ENCODE measurements around the gene SFRP2.
A peak's percentile ranks its signal among the peaks of the same experiment; 100 is the strongest.

Gene SFRP2

DNA sequence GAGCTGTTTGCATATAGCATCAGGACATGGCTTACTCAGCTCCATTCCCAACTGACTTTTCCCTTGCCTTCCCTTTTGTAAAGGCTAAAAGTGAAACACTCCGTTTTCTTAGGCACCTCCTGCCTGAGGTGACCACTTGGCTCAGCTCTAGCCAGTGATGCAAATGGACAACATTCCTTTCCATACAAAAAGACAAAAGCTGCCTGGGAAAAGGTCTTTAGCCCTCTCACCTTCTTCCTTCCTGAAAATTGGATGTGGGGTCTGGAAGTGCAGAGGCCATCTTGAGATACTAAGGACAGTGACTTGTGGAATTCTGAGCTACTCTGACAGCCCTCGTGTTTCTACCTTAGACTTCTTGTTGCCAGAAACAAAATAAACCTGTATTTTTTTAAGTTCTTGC, 27.7 kb upstream of the SFRP2 start:
- no peak overlapping the region for H3K4me3 ChIP-seq (ENCODE audit: low read length)

GRCh38 chr4:153814789-153815188, 25.9 kb upstream of the SFRP2 start:
- H3K4me3 ChIP-seq (ENCODE audit: low read length), result no peak overlapping the region
- H3K27ac ChIP-seq (ENCODE audit: low read depth, low read length), result no peak overlapping the region
- H3K27me3 ChIP-seq (ENCODE audit: control insufficient read depth, insufficient read depth, low read length), result no peaks in the 10 kb centered on the region
- H3K9ac ChIP-seq (ENCODE audit: low read length), result no peak overlapping the region
- no peaks in the 10 kb centered on the region for H3K4me1 ChIP-seq (ENCODE audit: control insufficient read depth, insufficient read depth, low read length)
- no peaks in the 10 kb centered on the region for H3K36me3 ChIP-seq (ENCODE audit: control insufficient read depth, insufficient read depth, low read length)

More for the DNA sequence above, 27.7 kb upstream of the SFRP2 start:
- Histone ChIP-seq H3K4me1 (ENCODE audit: control insufficient read depth, insufficient read depth, low read length) (no peaks in the 10 kb centered on the region), H3K36me3 (ENCODE audit: control insufficient read depth, insufficient read depth, low read length) (no peaks in the 10 kb centered on the region), H3K27me3 (ENCODE audit: control insufficient read depth, insufficient read depth, low read length) (no peaks in the 10 kb centered on the region), H3K27ac (ENCODE audit: low read depth, low read length) (no peak overlapping the region), H3K9ac (ENCODE audit: low read length) (no peak overlapping the region)

DNA sequence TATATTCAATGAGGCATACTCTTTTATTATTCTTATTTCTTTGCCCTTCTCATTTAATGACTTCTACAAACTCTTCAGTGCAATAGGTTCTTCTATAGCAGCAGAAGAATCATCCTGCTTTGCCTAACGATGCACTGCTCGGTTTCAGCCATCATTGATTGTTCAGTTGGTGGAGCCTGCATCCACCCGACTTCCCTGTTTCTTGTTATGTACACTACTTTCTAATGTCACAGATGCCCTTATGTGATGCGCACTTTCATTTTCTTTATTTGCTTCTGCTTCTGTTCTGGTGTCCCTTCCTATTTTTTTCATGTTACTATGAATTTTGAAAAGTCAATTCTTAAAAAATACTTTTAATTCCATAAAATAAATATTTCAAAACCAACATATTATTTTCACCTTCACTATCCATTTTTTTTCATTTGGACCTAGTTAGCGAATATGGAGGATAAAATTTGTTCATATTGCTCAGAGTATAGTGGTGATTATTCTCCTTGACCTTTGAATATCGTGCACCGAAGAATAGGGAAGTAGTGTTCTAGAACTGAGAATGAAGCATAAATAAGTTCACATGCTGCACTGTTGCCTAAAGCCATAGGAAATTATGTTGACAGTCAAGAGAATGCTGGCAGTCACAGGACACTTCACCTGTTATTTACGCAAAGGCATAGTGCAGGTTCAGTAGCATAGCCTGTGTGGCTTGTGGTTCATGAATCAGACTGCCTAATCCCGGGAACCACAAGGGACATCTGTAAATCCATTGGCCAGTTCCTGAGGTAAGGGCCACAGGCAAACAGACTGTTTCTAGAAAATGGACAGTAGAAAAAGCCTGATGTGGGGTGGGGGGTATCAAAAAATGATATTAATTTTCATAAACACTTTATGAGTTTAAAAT, 21.3 kb upstream of the SFRP2 start:
- Histone ChIP-seq H3K27me3 (ENCODE audit: control insufficient read depth, insufficient read depth, low read length) (no peaks in the 10 kb centered on the region), H3K36me3 (ENCODE audit: control insufficient read depth, insufficient read depth, low read length) (no peaks in the 10 kb centered on the region), H3K4me3 (ENCODE audit: low read length) (no peak overlapping the region), H3K4me1 (ENCODE audit: control insufficient read depth, insufficient read depth, low read length) (no peaks in the 10 kb centered on the region), H3K27ac (ENCODE audit: low read depth, low read length) (no peak overlapping the region), H3K9ac (ENCODE audit: low read length) (no peak overlapping the region)

DNA sequence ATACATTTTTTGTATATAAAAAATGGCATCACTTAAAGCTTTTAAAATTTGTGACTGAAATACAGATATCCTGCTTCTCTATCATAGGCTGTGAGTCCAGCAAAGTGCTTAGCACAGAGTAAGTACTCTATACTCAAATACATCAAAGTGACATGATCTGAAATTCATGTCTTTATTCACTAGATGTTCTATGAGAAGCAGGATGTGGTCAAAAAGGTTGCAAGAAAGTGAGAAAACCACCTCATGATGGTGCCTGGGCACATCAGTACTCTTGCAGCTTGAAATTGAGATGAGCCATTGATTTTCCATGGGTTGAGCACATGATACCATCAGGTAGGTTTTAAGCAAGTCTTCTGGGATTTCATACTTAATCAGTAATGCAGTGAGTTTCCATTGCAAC, 20.4 kb upstream of the SFRP2 start:
- Histone ChIP-seq H3K27ac (ENCODE audit: low read depth, low read length) (no peak overlapping the region), H3K4me1 (ENCODE audit: control insufficient read depth, insufficient read depth, low read length) (no peaks in the 10 kb centered on the region), H3K9ac (ENCODE audit: low read length) (no peak overlapping the region), H3K4me3 (ENCODE audit: low read length) (no peak overlapping the region), H3K36me3 (ENCODE audit: control insufficient read depth, insufficient read depth, low read length) (no peaks in the 10 kb centered on the region), H3K27me3 (ENCODE audit: control insufficient read depth, insufficient read depth, low read length) (no peaks in the 10 kb centered on the region)

- H3K4me1 ChIP-seq (ENCODE audit: control insufficient read depth, insufficient read depth, low read length), result no peaks in the 10 kb centered on the region
- H3K4me3 ChIP-seq (ENCODE audit: low read length), result no peak overlapping the region
- H3K9ac ChIP-seq (ENCODE audit: low read length), result no peak overlapping the region
- H3K27me3 ChIP-seq (ENCODE audit: control insufficient read depth, insufficient read depth, low read length), result no peaks in the 10 kb centered on the region
- H3K27ac ChIP-seq (ENCODE audit: low read depth, low read length), result no peak overlapping the region
- no peaks in the 10 kb centered on the region for H3K36me3 ChIP-seq (ENCODE audit: control insufficient read depth, insufficient read depth, low read length)
Measured at GRCh38 chr4:153808175-153808574, 19.3 kb upstream of the SFRP2 start.

GRCh38 chr4:153806073-153806472, 17.2 kb upstream of the SFRP2 start:
- H3K27ac ChIP-seq (ENCODE audit: low read depth, low read length), result no peak overlapping the region
- no peak overlapping the region for H3K4me3 ChIP-seq (ENCODE audit: low read length)
- H3K36me3 ChIP-seq (ENCODE audit: control insufficient read depth, insufficient read depth, low read length), result no peaks in the 10 kb centered on the region
- H3K27me3 ChIP-seq (ENCODE audit: control insufficient read depth, insufficient read depth, low read length), result no peaks in the 10 kb centered on the region
- H3K4me1 ChIP-seq (ENCODE audit: control insufficient read depth, insufficient read depth, low read length), result no peaks in the 10 kb centered on the region
- H3K9ac ChIP-seq (ENCODE audit: low read length), result no peak overlapping the region

DNA sequence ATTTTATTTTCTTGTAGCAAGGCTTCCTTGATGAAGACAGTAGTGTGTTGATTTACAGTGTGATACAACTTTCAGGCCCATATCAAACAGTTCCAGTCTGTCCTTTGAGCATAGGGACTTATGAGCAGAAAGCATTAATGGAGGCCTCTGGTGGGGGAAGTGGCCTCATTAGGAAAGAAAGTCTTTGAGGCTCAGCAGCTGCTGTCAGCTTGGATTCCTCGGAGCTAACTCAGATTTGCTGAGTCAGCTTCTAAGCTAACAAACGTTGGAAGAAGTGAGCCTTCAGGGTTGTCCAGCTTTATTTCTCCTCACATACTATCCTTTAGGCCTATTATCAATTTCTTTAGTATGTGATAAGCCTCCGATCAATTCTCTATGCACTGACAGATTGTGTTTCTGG, 15.8 kb upstream of the SFRP2 start:
- no peak overlapping the region for H3K27ac ChIP-seq (ENCODE audit: low read depth, low read length)
- no peaks in the 10 kb centered on the region for H3K27me3 ChIP-seq (ENCODE audit: control insufficient read depth, insufficient read depth, low read length)
- H3K4me1 ChIP-seq (ENCODE audit: control insufficient read depth, insufficient read depth, low read length), result no peaks in the 10 kb centered on the region
- H3K9ac ChIP-seq (ENCODE audit: low read length), result no peak overlapping the region
- no peaks in the 10 kb centered on the region for H3K36me3 ChIP-seq (ENCODE audit: control insufficient read depth, insufficient read depth, low read length)
- H3K4me3 ChIP-seq (ENCODE audit: low read length), result no peak overlapping the region

DNA sequence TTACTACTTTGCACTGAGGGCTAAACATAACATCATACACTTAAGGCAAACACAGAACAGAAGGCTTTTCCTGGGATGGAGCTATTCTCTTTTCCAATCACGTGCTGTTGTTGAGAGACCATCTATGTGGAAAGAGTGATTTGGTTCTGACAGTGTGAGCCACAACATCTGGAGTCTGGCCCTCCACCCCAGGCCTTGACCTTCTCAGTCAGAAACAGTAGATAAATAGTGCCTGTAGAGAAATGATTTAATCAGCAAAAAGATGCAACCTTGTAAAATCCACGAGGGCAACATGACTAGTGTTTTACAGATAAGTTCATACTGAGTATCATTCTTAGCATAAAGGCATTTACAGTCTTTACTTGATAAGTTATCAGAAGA, 10.8 kb upstream of the SFRP2 start:
- Histone ChIP-seq H3K27ac (ENCODE audit: low read depth, low read length) (no peak overlapping the region), H3K27me3 (ENCODE audit: control insufficient read depth, insufficient read depth, low read length) (no peaks in the 10 kb centered on the region)

GRCh38 chr4:153798901-153799693, 10.2 kb upstream of the SFRP2 start:
- no peak overlapping the region for H3K9ac ChIP-seq (ENCODE audit: low read length)
- no peaks in the 10 kb centered on the region for H3K27me3 ChIP-seq (ENCODE audit: control insufficient read depth, insufficient read depth, low read length)
- no peaks in the 10 kb centered on the region for H3K4me1 ChIP-seq (ENCODE audit: control insufficient read depth, insufficient read depth, low read length)
- H3K4me3 ChIP-seq (ENCODE audit: low read length), result no peak overlapping the region
- H3K27ac ChIP-seq (ENCODE audit: low read depth, low read length), result no peak overlapping the region
- H3K36me3 ChIP-seq (ENCODE audit: control insufficient read depth, insufficient read depth, low read length), result no peaks in the 10 kb centered on the region

More for the DNA sequence above, 10.8 kb upstream of the SFRP2 start:
- Histone ChIP-seq H3K4me1 (ENCODE audit: control insufficient read depth, insufficient read depth, low read length) (no peaks in the 10 kb centered on the region), H3K36me3 (ENCODE audit: control insufficient read depth, insufficient read depth, low read length) (no peaks in the 10 kb centered on the region), H3K9ac (ENCODE audit: low read length) (no peak overlapping the region), H3K4me3 (ENCODE audit: low read length) (no peak overlapping the region)

GRCh38 chr4:153798420-153798819, 9.5 kb upstream of the SFRP2 start:
- H3K9ac ChIP-seq (ENCODE audit: low read length), result no peak overlapping the region

GRCh38 chr4:153794006-153794405, 5.1 kb upstream of the SFRP2 start:
- no peaks in the 10 kb centered on the region for H3K36me3 ChIP-seq (ENCODE audit: control insufficient read depth, insufficient read depth, low read length)
- H3K27me3 ChIP-seq (ENCODE audit: control insufficient read depth, insufficient read depth, low read length), result peaks cover 31% of the 10 kb centered on the region
- H3K27ac ChIP-seq (ENCODE audit: low read depth, low read length), result no peak overlapping the region
- peaks cover 4% of the 10 kb centered on the region for H3K4me1 ChIP-seq (ENCODE audit: control insufficient read depth, insufficient read depth, low read length)
- no peak overlapping the region for H3K9ac ChIP-seq (ENCODE audit: low read length)
- H3K4me3 ChIP-seq (ENCODE audit: low read length), result no peak overlapping the region

More at GRCh38 chr4:153798420-153798819, 9.5 kb upstream of the SFRP2 start:
- H3K36me3 ChIP-seq (ENCODE audit: control insufficient read depth, insufficient read depth, low read length), result no peaks in the 10 kb centered on the region
- no peak overlapping the region for H3K27ac ChIP-seq (ENCODE audit: low read depth, low read length)
- no peaks in the 10 kb centered on the region for H3K27me3 ChIP-seq (ENCODE audit: control insufficient read depth, insufficient read depth, low read length)
- H3K4me3 ChIP-seq (ENCODE audit: low read length), result no peak overlapping the region
- H3K4me1 ChIP-seq (ENCODE audit: control insufficient read depth, insufficient read depth, low read length), result no peaks in the 10 kb centered on the region

DNA sequence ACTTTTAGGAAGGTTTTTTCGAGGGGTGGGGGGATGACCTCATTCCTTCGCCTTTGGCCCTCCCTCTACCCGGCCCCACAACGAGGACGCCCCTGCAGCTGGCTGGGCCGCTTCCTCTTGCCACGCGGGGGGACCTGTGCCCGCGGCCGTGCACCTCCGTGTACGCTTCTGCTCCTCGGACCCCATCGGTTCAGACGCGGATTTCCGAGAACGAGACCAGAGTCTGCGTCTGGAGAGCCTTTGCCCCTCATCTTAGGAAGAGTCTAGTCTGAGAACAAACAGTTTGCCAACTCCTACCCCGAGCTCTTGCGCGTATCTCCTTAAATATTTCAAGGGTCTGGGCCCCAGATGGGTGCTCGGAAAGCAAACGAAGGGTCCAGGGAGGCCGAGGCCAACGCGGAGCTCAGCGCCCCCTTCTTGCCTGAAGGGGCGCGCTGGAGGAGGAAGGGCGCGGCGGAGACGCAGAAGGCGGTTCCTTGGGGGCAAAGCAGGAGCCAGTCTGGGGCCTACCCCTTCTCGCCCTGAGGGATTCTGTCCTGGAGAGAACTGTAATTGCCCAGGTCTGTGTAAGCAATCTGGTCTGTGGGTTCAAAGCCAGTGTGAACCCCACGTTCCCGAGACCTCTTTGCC, 3.9 kb upstream of the SFRP2 start:
- Histone ChIP-seq H3K9ac (ENCODE audit: low read length) (no peak overlapping the region), H3K27me3 (ENCODE audit: control insufficient read depth, insufficient read depth, low read length) (peaks cover 42% of the 10 kb centered on the region), H3K36me3 (ENCODE audit: control insufficient read depth, insufficient read depth, low read length) (no peaks in the 10 kb centered on the region), H3K4me1 (ENCODE audit: control insufficient read depth, insufficient read depth, low read length) (peaks cover 4% of the 10 kb centered on the region), H3K4me3 (ENCODE audit: low read length) (peak overlapping the region; percentile 49), H3K27ac (ENCODE audit: low read depth, low read length) (no peak overlapping the region)
